IPS-15b (cell line): Measurements from ENCODE around the gene CACNA2D1.

Experiments
- H3K27me3 ChIP-seq: one replicate; pipeline ENCODE4 v1.6.1; 2013; ENCODE audit warnings: low read length; ENCODE audit not compliant: control insufficient read depth, insufficient read depth
- H3K36me3 ChIP-seq: one replicate; pipeline ENCODE4 v1.6.1; 2013; ENCODE audit warnings: low read length; ENCODE audit not compliant: control insufficient read depth, insufficient read depth
- H3K4me1 ChIP-seq: one replicate; pipeline ENCODE4 v1.6.1; 2013; ENCODE audit warnings: mild to moderate bottlenecking, low read length; ENCODE audit not compliant: control insufficient read depth, insufficient read depth
- H3K4me3 ChIP-seq: one replicate; pipeline ENCODE4 v1.5.1; 2013; ENCODE audit warnings: low read depth, low read length
- H3K9ac ChIP-seq: one replicate; pipeline ENCODE4 v1.6.1; 2013; ENCODE audit warnings: low read depth, mild to moderate bottlenecking, low read length
- H3K9me3 ChIP-seq: one replicate; pipeline ENCODE4 v1.6.1; 2013; ENCODE audit warnings: mild to moderate bottlenecking, low read length; ENCODE audit not compliant: control insufficient read depth, insufficient read depth

Gene CACNA2D1

DNA sequence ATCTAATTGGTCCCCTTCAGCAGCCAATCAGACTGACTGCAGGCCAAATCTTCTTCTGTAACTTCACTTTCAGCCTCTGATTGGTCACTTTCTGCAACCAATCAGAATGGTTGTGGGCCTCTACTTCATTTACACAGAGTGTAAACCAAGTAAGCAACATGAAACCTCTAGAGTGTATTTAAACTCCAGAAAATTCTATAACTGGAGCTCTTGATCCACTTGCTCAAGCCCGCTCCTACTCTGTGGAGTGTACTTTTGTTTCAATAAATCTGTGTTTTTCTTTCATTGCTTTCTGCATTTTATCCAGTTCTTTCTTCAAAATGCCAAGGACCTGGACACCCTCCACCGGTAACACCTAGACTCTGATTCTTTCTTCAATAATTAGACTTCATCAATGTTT is 319.1 kb downstream of the CACNA2D1 start:
- Histone ChIP-seq H3K4me1 (peaks cover 8% of the 10 kb centered on the region), H3K36me3 (no peaks in the 10 kb centered on the region), H3K27me3 (no peaks in the 10 kb centered on the region), H3K9ac (no peak overlapping the region), H3K9me3 (peaks cover 3% of the 10 kb centered on the region), H3K4me3 (no peak overlapping the region)

DNA sequence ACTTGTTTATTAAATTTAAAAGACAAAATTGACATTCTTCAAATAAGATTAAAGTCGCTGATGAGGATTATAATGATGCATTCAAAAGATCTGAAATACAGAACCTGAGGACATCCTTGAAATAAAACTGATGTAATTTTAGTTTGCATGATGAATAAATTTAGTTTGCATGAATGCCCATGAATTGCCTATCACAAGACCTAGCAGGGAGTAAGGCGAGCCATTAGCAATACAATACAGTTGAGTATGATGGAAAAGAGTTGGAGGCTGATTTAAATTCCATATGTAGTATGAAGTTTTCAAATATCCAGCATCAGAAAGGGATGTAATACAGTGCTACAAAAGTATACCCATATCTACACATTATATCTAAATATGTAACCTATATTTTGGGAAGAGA is 321.3 kb downstream of the CACNA2D1 start:
- Histone ChIP-seq H3K4me3 (no peak overlapping the region), H3K4me1 (peaks cover 8% of the 10 kb centered on the region)

GRCh38 chr7:82114237-82114636 is 329.3 kb downstream of the CACNA2D1 start:
- Histone ChIP-seq H3K9ac (no peak overlapping the region), H3K9me3 (no peaks in the 10 kb centered on the region), H3K27me3 (no peaks in the 10 kb centered on the region), H3K4me1 (no peaks in the 10 kb centered on the region), H3K36me3 (no peaks in the 10 kb centered on the region), H3K4me3 (no peak overlapping the region)

More for the DNA sequence above, 321.3 kb downstream of the CACNA2D1 start:
- H3K9ac ChIP-seq = no peak overlapping the region
- H3K27me3 ChIP-seq = no peaks in the 10 kb centered on the region
- no peaks in the 10 kb centered on the region for H3K36me3 ChIP-seq
- H3K9me3 ChIP-seq = peaks cover 3% of the 10 kb centered on the region

GRCh38 chr7:82110146-82110840 is 333.3 kb downstream of the CACNA2D1 start:
- Histone ChIP-seq H3K9me3 (no peaks in the 10 kb centered on the region), H3K36me3 (no peaks in the 10 kb centered on the region), H3K4me1 (no peaks in the 10 kb centered on the region), H3K4me3 (no peak overlapping the region), H3K27me3 (no peaks in the 10 kb centered on the region), H3K9ac (no peak overlapping the region)

DNA sequence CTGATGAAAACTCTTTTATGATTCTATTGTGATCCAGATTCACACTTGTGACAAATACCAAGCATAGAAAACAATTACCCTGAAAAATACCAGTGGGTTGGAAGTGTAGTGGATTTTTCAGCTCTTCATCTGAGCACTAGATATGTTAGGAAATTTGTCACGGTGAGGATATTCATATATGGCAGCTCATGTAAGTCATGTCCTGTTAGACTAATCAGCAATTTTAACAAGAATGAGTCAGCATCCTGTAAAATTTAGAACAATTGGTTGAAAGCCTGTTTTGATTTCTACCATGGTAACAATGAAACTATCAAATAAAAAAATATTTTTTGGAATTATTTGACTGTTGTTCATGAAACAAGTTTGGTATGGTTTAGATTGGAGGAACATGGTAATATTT is 334.3 kb downstream of the CACNA2D1 start:
- H3K36me3 ChIP-seq = no peaks in the 10 kb centered on the region
- H3K27me3 ChIP-seq = no peaks in the 10 kb centered on the region
- no peaks in the 10 kb centered on the region for H3K4me1 ChIP-seq
- H3K9me3 ChIP-seq = no peaks in the 10 kb centered on the region
- no peak overlapping the region for H3K9ac ChIP-seq
- H3K4me3 ChIP-seq = no peak overlapping the region

DNA sequence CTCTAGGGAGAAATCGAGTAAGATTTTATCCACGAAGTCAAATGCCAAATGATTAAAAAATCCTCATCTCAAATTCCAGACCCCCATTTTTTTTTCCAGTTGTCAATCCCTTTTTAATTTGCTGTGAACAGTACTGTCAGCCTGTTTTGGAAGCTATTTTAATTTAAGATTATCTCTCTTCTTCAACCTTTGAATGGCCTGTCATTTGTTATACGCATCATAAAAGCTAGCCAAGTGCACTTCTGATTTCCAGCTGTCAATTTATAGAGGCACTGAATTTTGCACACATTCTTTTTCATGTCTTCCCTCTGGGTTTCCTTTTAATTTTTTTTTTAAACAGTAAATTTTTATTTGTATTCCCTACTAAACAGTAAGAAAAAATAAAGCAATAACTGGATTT is 337.4 kb downstream of the CACNA2D1 start:
- H3K4me1 ChIP-seq = no peaks in the 10 kb centered on the region
- no peak overlapping the region for H3K9ac ChIP-seq
- no peaks in the 10 kb centered on the region for H3K9me3 ChIP-seq
- no peaks in the 10 kb centered on the region for H3K27me3 ChIP-seq
- no peaks in the 10 kb centered on the region for H3K36me3 ChIP-seq
- no peak overlapping the region for H3K4me3 ChIP-seq

DNA sequence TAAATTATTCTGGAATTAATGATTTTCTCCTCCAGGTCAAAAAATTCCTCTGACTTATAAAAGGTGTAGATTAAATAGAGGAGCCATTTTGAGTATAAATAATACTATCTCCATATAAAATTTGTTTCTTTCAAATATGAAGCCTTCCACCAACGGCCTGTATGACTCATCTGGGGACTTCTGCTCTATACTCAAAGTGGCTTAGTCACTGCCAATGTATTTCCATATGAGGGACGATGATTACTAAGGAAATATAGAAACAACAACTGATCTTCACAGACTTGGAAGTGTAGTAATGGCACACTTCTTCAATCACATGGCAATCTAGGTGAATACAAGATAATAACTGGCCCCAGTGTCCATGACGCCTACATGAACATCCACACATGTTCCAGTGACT is 338.1 kb downstream of the CACNA2D1 start:
- H3K27me3 ChIP-seq = no peaks in the 10 kb centered on the region
- no peak overlapping the region for H3K9ac ChIP-seq
- H3K4me1 ChIP-seq = no peaks in the 10 kb centered on the region
- no peaks in the 10 kb centered on the region for H3K9me3 ChIP-seq
- no peaks in the 10 kb centered on the region for H3K36me3 ChIP-seq
- no peak overlapping the region for H3K4me3 ChIP-seq

DNA sequence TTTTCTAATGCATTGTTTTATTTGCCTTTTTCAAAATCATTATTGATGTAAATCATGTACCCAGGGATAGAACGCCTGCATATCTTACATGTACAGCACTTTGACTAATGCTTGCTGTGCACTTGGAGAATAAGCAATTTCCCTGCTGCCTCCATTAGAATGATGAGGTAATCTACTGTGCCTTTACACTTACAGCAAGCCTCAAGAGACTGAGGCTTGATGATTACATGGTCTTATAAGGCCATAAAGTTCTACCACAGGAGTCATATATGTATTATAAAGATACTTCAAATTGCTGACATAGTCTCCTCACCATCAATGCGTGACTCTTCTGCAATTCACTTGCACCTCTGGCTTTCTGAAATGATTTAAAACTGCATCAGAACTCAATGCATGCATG is 345.2 kb downstream of the CACNA2D1 start:
- no peak overlapping the region for H3K4me3 ChIP-seq
- no peaks in the 10 kb centered on the region for H3K9me3 ChIP-seq
- H3K36me3 ChIP-seq = no peaks in the 10 kb centered on the region
- no peaks in the 10 kb centered on the region for H3K27me3 ChIP-seq
- H3K9ac ChIP-seq = no peak overlapping the region
- H3K4me1 ChIP-seq = no peaks in the 10 kb centered on the region

DNA sequence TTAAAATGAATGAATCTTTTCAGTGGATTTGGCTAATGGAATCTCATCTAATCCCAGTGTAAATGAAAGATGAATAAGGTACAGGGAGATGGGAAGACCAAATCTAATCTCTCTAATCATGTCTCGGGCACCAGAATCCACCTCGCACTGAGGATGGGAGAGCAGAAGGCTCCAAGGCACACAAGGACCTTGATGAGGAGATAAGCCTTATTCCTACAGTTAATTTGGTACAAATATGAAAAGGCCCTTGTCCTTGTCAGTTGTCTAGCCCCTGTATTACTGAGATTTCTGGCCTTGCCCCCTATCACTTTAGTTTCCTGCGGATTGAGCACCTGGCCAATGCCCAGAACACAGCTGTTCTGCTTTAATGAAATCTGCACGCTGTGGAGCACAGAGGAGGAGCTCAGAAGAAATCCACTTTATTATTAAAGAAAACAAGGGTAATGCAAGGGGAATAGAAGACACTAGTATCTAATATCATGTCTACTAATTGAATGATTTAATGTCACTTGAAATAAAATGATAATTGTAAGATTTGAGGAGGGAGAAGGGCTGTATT is 352.4 kb downstream of the CACNA2D1 start:
- no peaks in the 10 kb centered on the region for H3K27me3 ChIP-seq
- no peak overlapping the region for H3K4me3 ChIP-seq
- no peaks in the 10 kb centered on the region for H3K4me1 ChIP-seq
- H3K9me3 ChIP-seq = no peaks in the 10 kb centered on the region
- no peak overlapping the region for H3K9ac ChIP-seq
- H3K36me3 ChIP-seq = no peaks in the 10 kb centered on the region

DNA sequence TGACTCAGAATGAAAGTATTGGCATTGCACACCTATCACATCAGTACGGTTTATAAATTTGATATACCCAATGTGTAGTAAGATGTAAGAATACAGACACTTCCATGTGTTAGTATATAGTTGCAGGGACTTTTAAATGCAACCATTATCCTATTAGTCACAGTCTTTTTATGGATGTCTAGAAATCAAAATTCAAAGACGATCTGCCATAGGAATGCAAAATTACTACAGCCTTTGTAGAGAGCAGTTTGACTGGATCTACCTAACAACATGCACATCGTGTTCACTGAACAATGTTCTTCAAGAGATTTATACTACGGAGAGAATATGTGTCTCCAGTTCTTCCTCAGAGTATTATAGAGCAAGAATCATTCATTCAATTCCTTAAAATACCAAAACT is 356.5 kb downstream of the CACNA2D1 start:
- no peaks in the 10 kb centered on the region for H3K27me3 ChIP-seq
- no peak overlapping the region for H3K9ac ChIP-seq
- no peaks in the 10 kb centered on the region for H3K9me3 ChIP-seq
- H3K36me3 ChIP-seq = no peaks in the 10 kb centered on the region
- H3K4me1 ChIP-seq = no peaks in the 10 kb centered on the region
- no peak overlapping the region for H3K4me3 ChIP-seq

- Histone ChIP-seq H3K27me3 (no peaks in the 10 kb centered on the region), H3K36me3 (no peaks in the 10 kb centered on the region), H3K4me3 (no peak overlapping the region), H3K9ac (no peak overlapping the region), H3K4me1 (no peaks in the 10 kb centered on the region), H3K9me3 (no peaks in the 10 kb centered on the region)
Observed at GRCh38 chr7:82085116-82085515, 358.5 kb downstream of the CACNA2D1 start.

GRCh38 chr7:82081644-82082224 is 361.8 kb downstream of the CACNA2D1 start:
- H3K36me3 ChIP-seq = no peaks in the 10 kb centered on the region
- no peaks in the 10 kb centered on the region for H3K4me1 ChIP-seq
- no peak overlapping the region for H3K9ac ChIP-seq
- no peaks in the 10 kb centered on the region for H3K27me3 ChIP-seq
- no peak overlapping the region for H3K4me3 ChIP-seq
- no peaks in the 10 kb centered on the region for H3K9me3 ChIP-seq
